Loucy (cell line): Measurements from ENCODE around the gene ZNF516.

Experiments
- CTCF ChIP-seq: fragments of 200-600 bp; sonication (generic); conservative IDR thresholded peaks from 2 replicates; pipeline ENCODE4 v1.5.1; 2014; ENCODE audit warnings: mild to moderate bottlenecking, antibody characterized with exemption, low read length
- EZH2phosphoT487 ChIP-seq: fragments of 200-600 bp; IDR thresholded peaks from 2 replicates; pipeline ENCODE4 v1.6.1; 2018; ENCODE audit warnings: antibody characterized with exemption, mild to moderate bottlenecking, moderate library complexity, borderline replicate concordance

GRCh38 chr18:76339246-76339620 is 155.8 kb downstream of the ZNF516 start:
- TF ChIP-seq CTCF (no peak), EZH2phosphoT487 (no peak)
